Esophagus (tissue), 2 donors: ENCODE measurements around the gene CES4A. TPM values are rescaled to one million over a fixed set of nuclear protein-coding genes. Genes with fewer than 3 reads are reported as not detected.

ENCODE experiments used
- H3K27ac ChIP-seq, 2 donors: one replicate each; pipeline ENCODE4 v1.5.1; 2013; ENCODE audit warnings: low read depth in 2 of 2, mild to moderate bottlenecking in 2 of 2, inconsistent platforms in 1 of 2, low read length in 1 of 2, moderate library complexity in 1 of 2
- H3K27me3 ChIP-seq, 2 donors: one replicate each; pipeline ENCODE4 v1.6.1; 2013; ENCODE audit warnings: low read length in 2 of 2, control low read depth in 1 of 2, mild to moderate bottlenecking in 1 of 2; ENCODE audit not compliant: insufficient read depth in 2 of 2, control insufficient read depth in 1 of 2
- H3K36me3 ChIP-seq, 2 donors: one replicate each; pipeline ENCODE4 v1.6.1; 2013; ENCODE audit warnings: low read length in 1 of 2; ENCODE audit not compliant: control insufficient read depth in 2 of 2, insufficient read depth in 2 of 2
- H3K4me1 ChIP-seq, 2 donors: one replicate each; pipeline ENCODE4 v1.6.1; 2013; ENCODE audit warnings: low read length in 1 of 2; ENCODE audit not compliant: control insufficient read depth in 2 of 2, insufficient read depth in 2 of 2
- H3K4me3 ChIP-seq, 2 donors: one replicate each; pipeline ENCODE4 v1.5.1; 2013; ENCODE audit warnings: low read length in 2 of 2, mild to moderate bottlenecking in 2 of 2, low read depth in 1 of 2, moderate library complexity in 1 of 2
- H3K9me3 ChIP-seq, 2 donors: one replicate each; pipeline ENCODE4 v1.6.1; 2013; ENCODE audit warnings: mild to moderate bottlenecking in 2 of 2, low read depth in 1 of 2, low read length in 1 of 2, moderate library complexity in 1 of 2; ENCODE audit not compliant: control insufficient read depth in 2 of 2, insufficient read depth in 1 of 2
- WGBS, 2 donors: extraction: QIAGEN DNeasy Blood & Tissue Kit; methylation state at CpG; one replicate each; pipeline ENCODE4 v1.1.7; 2013; 5-methylcytosine and 5-hydroxymethylcytosine counted together
- polyA plus RNA-seq, 2 donors: library from polyadenylated mRNA; stranded (reverse); fragments of 200-250 nt; gene quantifications; one replicate each; pipeline ENCODE4 v1.2.3, GENCODE V29; 2013
- donor health status: healthy with polysubstance abuse.
- donor health status: Bipolar disorder and iron deficiency.

Gene CES4A
- polyA plus RNA-seq, 2 donors = 10.1 to 17.5 TPM

- no peak overlapping the region for H3K27ac ChIP-seq
- WGBS, 2 donors = 89% methylated on average over 3 of the region's 3 CpGs
- peaks cover 0 to 7% of the 10 kb centered on the region in 2 donors for H3K36me3 ChIP-seq
- peaks cover 6 to 14% of the 10 kb centered on the region in 2 donors for H3K4me1 ChIP-seq
- no peak overlapping the region for H3K4me3 ChIP-seq
- no peaks in the 10 kb centered on the region for H3K9me3 ChIP-seq
- H3K27me3 ChIP-seq = no peaks in the 10 kb centered on the region
These were observed 13.3 kb downstream of the CES4A start for GRCh38 chr16:67001726-67002125.

- Histone ChIP-seq H3K27me3 (no peaks in the 10 kb centered on the region), H3K27ac (no peak overlapping the region), H3K9me3 (no peaks in the 10 kb centered on the region), H3K36me3 (peaks cover 0 to 7% of the 10 kb centered on the region in 2 donors), H3K4me3 (no peak overlapping the region), H3K4me1 (no peaks in the 10 kb centered on the region)
- 81 to 84% methylated on average over 12 of the region's 12 CpGs for WGBS, 2 donors
These were observed 18.7 kb downstream of the CES4A start for GRCh38 chr16:67006930-67007658.

- peaks cover 0 to 3% of the 10 kb centered on the region in 2 donors for H3K36me3 ChIP-seq
- 48 to 50% methylated on average over 1 of the region's 1 CpG for WGBS, 2 donors
These were observed 20.8 kb downstream of the CES4A start for GRCh38 chr16:67009158-67009557.

GRCh38 chr16:67011274-67011673, 22.9 kb downstream of the CES4A start:
- 88 to 96% methylated on average over 2 of the region's 2 CpGs for WGBS, 2 donors

More at GRCh38 chr16:67009158-67009557, 20.8 kb downstream of the CES4A start:
- peaks cover 5 to 6% of the 10 kb centered on the region in 2 donors for H3K4me1 ChIP-seq
- no peak overlapping the region for H3K4me3 ChIP-seq
- H3K27ac ChIP-seq = no peak overlapping the region
- H3K27me3 ChIP-seq = no peaks in the 10 kb centered on the region
- H3K9me3 ChIP-seq = no peaks in the 10 kb centered on the region

GRCh38 chr16:67013233-67013822, 24.9 kb downstream of the CES4A start:
- H3K27ac ChIP-seq = no peak overlapping the region

More at GRCh38 chr16:67011274-67011673, 22.9 kb downstream of the CES4A start:
- H3K27ac ChIP-seq = no peak overlapping the region
- no peaks in the 10 kb centered on the region for H3K36me3 ChIP-seq
- H3K9me3 ChIP-seq = no peaks in the 10 kb centered on the region
- H3K27me3 ChIP-seq = no peaks in the 10 kb centered on the region
- H3K4me1 ChIP-seq = peaks cover 9 to 10% of the 10 kb centered on the region in 2 donors
- no peak overlapping the region for H3K4me3 ChIP-seq

GRCh38 chr16:67013823-67014633, 25.6 kb downstream of the CES4A start:
- Histone ChIP-seq H3K27ac (peak overlapping the region in 1 of 2 donors; percentile 14), H3K27me3 (no peaks in the 10 kb centered on the region), H3K4me1 (peaks cover 9 to 10% of the 10 kb centered on the region in 2 donors), H3K36me3 (no peaks in the 10 kb centered on the region), H3K9me3 (no peaks in the 10 kb centered on the region), H3K4me3 (peak overlapping the region; percentile 52)
- 1 to 2% methylated on average over 69 to 70 of the region's 70 CpGs for WGBS, 2 donors

More at GRCh38 chr16:67013233-67013822, 24.9 kb downstream of the CES4A start:
- no peaks in the 10 kb centered on the region for H3K9me3 ChIP-seq
- no peaks in the 10 kb centered on the region for H3K27me3 ChIP-seq
- 10 to 12% methylated on average over 21 of the region's 21 CpGs for WGBS, 2 donors
- peaks cover 9 to 10% of the 10 kb centered on the region in 2 donors for H3K4me1 ChIP-seq
- H3K4me3 ChIP-seq = peak overlapping the region; percentile 52
- no peaks in the 10 kb centered on the region for H3K36me3 ChIP-seq

GRCh38 chr16:67014634-67015312, 26.4 kb downstream of the CES4A start:
- Histone ChIP-seq H3K9me3 (no peaks in the 10 kb centered on the region), H3K36me3 (no peaks in the 10 kb centered on the region), H3K27me3 (no peaks in the 10 kb centered on the region), H3K4me1 (peaks cover 9 to 10% of the 10 kb centered on the region in 2 donors), H3K4me3 (peak overlapping the region in 1 of 2 donors; percentile 52), H3K27ac (peak overlapping the region in 1 of 2 donors; percentile 14)
- WGBS, 2 donors = 55 to 58% methylated on average over 6 of the region's 6 CpGs

- H3K4me3 ChIP-seq = no peak overlapping the region
- no peak overlapping the region for H3K27ac ChIP-seq
- no peaks in the 10 kb centered on the region for H3K9me3 ChIP-seq
- H3K27me3 ChIP-seq = no peaks in the 10 kb centered on the region
- H3K4me1 ChIP-seq = peaks cover 9 to 10% of the 10 kb centered on the region in 2 donors
- 91 to 94% methylated on average over 9 of the region's 9 CpGs for WGBS, 2 donors
- no peaks in the 10 kb centered on the region for H3K36me3 ChIP-seq
These were observed 26.9 kb downstream of the CES4A start for GRCh38 chr16:67015313-67015731.

GRCh38 chr16:67016143-67016542, 27.8 kb downstream of the CES4A start:
- Histone ChIP-seq H3K9me3 (no peaks in the 10 kb centered on the region), H3K36me3 (no peaks in the 10 kb centered on the region), H3K27me3 (no peaks in the 10 kb centered on the region), H3K4me1 (peaks cover 9 to 10% of the 10 kb centered on the region in 2 donors), H3K4me3 (no peak overlapping the region), H3K27ac (no peak overlapping the region)
